ENCODE data around the gene HLA-DMB.
A peak's percentile ranks its signal among the peaks of the same experiment; 100 is the strongest.

Gene HLA-DMB

GRCh38 chr6:32922083-32922482 is 18.7 kb downstream of the HLA-DMB start:
- no peak overlapping the region for H3K4me3 ChIP-seq (replicated peaks; ENCODE audit: insufficient read depth, low read length)
- H3K27me3 ChIP-seq (ENCODE audit: insufficient read depth, poor library complexity, severe bottlenecking), result no peaks in the 10 kb centered on the region
- TF ChIP-seq POLR2AphosphoS5 (IDR thresholded peaks at IDR 0.05; ENCODE audit: low read depth) (no peak), SPI1 (IDR thresholded peaks at IDR 0.05; ENCODE audit: borderline replicate concordance, low read depth) (no peak), GABPA (IDR thresholded peaks at IDR 0.05; ENCODE audit: low read depth) (no peak)
- TF ChIP-seq, protein P1, sequence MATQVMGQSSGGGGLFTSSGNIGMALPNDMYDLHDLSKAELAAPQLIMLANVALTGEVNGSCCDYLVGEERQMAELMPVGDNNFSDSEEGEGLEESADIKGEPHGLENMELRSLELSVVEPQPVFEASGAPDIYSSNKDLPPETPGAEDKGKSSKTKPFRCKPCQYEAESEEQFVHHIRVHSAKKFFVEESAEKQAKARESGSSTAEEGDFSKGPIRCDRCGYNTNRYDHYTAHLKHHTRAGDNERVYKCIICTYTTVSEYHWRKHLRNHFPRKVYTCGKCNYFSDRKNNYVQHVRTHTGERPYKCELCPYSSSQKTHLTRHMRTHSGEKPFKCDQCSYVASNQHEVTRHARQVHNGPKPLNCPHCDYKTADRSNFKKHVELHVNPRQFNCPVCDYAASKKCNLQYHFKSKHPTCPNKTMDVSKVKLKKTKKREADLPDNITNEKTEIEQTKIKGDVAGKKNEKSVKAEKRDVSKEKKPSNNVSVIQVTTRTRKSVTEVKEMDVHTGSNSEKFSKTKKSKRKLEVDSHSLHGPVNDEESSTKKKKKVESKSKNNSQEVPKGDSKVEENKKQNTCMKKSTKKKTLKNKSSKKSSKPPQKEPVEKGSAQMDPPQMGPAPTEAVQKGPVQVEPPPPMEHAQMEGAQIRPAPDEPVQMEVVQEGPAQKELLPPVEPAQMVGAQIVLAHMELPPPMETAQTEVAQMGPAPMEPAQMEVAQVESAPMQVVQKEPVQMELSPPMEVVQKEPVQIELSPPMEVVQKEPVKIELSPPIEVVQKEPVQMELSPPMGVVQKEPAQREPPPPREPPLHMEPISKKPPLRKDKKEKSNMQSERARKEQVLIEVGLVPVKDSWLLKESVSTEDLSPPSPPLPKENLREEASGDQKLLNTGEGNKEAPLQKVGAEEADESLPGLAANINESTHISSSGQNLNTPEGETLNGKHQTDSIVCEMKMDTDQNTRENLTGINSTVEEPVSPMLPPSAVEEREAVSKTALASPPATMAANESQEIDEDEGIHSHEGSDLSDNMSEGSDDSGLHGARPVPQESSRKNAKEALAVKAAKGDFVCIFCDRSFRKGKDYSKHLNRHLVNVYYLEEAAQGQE (IDR thresholded peaks at IDR 0.05; ENCODE audit: insufficient replicate concordance, low read depth), result no peak
- TF ChIP-seq, protein P2, sequence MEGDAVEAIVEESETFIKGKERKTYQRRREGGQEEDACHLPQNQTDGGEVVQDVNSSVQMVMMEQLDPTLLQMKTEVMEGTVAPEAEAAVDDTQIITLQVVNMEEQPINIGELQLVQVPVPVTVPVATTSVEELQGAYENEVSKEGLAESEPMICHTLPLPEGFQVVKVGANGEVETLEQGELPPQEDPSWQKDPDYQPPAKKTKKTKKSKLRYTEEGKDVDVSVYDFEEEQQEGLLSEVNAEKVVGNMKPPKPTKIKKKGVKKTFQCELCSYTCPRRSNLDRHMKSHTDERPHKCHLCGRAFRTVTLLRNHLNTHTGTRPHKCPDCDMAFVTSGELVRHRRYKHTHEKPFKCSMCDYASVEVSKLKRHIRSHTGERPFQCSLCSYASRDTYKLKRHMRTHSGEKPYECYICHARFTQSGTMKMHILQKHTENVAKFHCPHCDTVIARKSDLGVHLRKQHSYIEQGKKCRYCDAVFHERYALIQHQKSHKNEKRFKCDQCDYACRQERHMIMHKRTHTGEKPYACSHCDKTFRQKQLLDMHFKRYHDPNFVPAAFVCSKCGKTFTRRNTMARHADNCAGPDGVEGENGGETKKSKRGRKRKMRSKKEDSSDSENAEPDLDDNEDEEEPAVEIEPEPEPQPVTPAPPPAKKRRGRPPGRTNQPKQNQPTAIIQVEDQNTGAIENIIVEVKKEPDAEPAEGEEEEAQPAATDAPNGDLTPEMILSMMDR (IDR thresholded peaks at IDR 0.05; ENCODE audit: insufficient read depth, low read length), result no peak
- no peak for DNase-seq (ENCODE audit: low read depth in 1 of 2, low spot score in 1 of 2)
- no peak overlapping the region for H3K27ac ChIP-seq (replicated peaks)

DNA sequence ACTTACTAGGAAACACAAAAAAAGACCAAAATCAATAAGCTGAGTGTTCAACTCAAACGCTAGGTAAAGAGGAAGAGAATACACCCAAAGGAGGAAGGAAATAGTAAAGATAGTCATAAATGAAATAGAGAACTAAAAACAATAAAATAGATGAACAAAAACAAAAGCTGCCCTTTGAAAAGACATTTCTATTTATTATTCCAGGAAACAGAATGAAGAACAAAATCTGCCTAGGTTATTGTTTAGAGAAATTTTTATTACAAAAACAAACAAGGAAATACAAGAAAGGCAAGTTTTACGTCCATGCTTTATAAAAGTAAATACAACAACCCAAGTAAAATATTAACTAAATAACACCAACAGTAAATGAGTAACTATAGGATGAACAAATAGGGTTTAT is 20.1 kb downstream of the HLA-DMB start:
- no peak overlapping the region for H3K27ac ChIP-seq (replicated peaks)
- TF ChIP-seq GABPA (IDR thresholded peaks at IDR 0.05; ENCODE audit: low read depth) (no peak), SPI1 (IDR thresholded peaks at IDR 0.05; ENCODE audit: borderline replicate concordance, low read depth) (peak; percentile 61; the same call in 1 of the 2 replicates), POLR2AphosphoS5 (IDR thresholded peaks at IDR 0.05; ENCODE audit: low read depth) (no peak)
- no peak for DNase-seq (ENCODE audit: low read depth in 1 of 2, low spot score in 1 of 2)
- H3K27me3 ChIP-seq (ENCODE audit: insufficient read depth, poor library complexity, severe bottlenecking), result no peaks in the 10 kb centered on the region
- no peak overlapping the region for H3K4me3 ChIP-seq (replicated peaks; ENCODE audit: insufficient read depth, low read length)

DNA sequence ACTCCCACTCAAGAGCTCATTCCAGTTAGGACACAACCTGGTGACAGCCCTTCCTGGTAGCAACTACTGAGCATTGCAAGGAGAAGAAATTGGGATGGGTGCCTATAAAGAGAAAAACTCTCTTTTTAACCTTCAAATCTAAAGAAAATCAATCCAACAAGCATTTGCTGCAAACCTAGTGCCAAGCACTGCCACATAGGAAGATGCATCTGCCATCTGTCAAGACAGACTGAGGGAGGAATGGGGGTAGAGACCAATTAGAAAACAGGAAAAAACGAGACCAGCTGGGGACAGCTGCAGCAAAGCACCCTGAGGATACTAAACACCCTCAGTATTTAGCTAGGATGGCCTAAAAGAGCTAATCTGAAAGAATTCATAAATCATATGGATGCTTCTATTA is 27.9 kb downstream of the HLA-DMB start:
- DNase-seq (ENCODE audit: low read depth in 1 of 2, low spot score in 1 of 2), result no peak
- Histone ChIP-seq H3K27me3 (ENCODE audit: insufficient read depth, poor library complexity, severe bottlenecking) (no peaks in the 10 kb centered on the region), H3K27ac (replicated peaks) (no peak overlapping the region), H3K4me3 (replicated peaks; ENCODE audit: insufficient read depth, low read length) (no peak overlapping the region)
- TF ChIP-seq GABPA (IDR thresholded peaks at IDR 0.05; ENCODE audit: low read depth) (no peak), POLR2AphosphoS5 (IDR thresholded peaks at IDR 0.05; ENCODE audit: low read depth) (no peak)
- TF ChIP-seq, protein P2 (IDR thresholded peaks at IDR 0.05; ENCODE audit: insufficient read depth, low read length), result no peak

GRCh38 chr6:32908897-32909296 is 31.9 kb downstream of the HLA-DMB start:
- H3K4me3 ChIP-seq (replicated peaks; ENCODE audit: insufficient read depth, low read length), result no peak overlapping the region

More at GRCh38 chr6:32908897-32909296, 31.9 kb downstream of the HLA-DMB start:
- no peak for DNase-seq (ENCODE audit: low read depth in 1 of 2, low spot score in 1 of 2)
- no peak overlapping the region for H3K27ac ChIP-seq (replicated peaks)
- TF ChIP-seq GABPA (IDR thresholded peaks at IDR 0.05; ENCODE audit: low read depth) (no peak), SPI1 (IDR thresholded peaks at IDR 0.05; ENCODE audit: borderline replicate concordance, low read depth) (no peak), POLR2AphosphoS5 (IDR thresholded peaks at IDR 0.05; ENCODE audit: low read depth) (no peak)
- TF ChIP-seq, protein P1 (IDR thresholded peaks at IDR 0.05; ENCODE audit: insufficient replicate concordance, low read depth), result no peak
- TF ChIP-seq, protein P2 (IDR thresholded peaks at IDR 0.05; ENCODE audit: insufficient read depth, low read length), result no peak
- no peaks in the 10 kb centered on the region for H3K27me3 ChIP-seq (ENCODE audit: insufficient read depth, poor library complexity, severe bottlenecking)
